HEK293T (cell line): ENCODE data around the gene SH3BP2.

ENCODE experiments used
- CTCF ChIA-PET: fragments of 350-600 bp; formaldehyde crosslinking; extraction: SDS; loops from one replicate; lab custom pipeline; 2021; ENCODE audit warnings: antibody characterized with exemption, inconsistent platforms; lab: Yijun Ruan, JAX
- POLR2A ChIA-PET: fragments of 350-600 bp; formaldehyde crosslinking; extraction: SDS; loops from one replicate; lab custom pipeline; 2020; ENCODE audit warnings: antibody characterized with exemption, inconsistent platforms; lab: Yijun Ruan, JAX
- DNase-seq: peaks from one replicate; pipeline ENCODE4 v3.0.0; 2012; ENCODE audit warnings: mixed read lengths; ENCODE audit errors: extremely low spot score
- ARNT ChIP-seq: fragments of 450-650 bp; IDR thresholded peaks from 2 replicates; pipeline ENCODE4 v1.6.1; 2017; ENCODE audit warnings: mild to moderate bottlenecking
- BHLHE40 ChIP-seq: fragments of 450-650 bp; IDR thresholded peaks from 2 replicates; pipeline ENCODE4 v1.6.1; 2016; ENCODE audit warnings: mild to moderate bottlenecking, moderate library complexity, borderline replicate concordance
- CTBP1 ChIP-seq: fragments of 450-650 bp; IDR thresholded peaks from 2 replicates; pipeline ENCODE4 v1.6.1; 2016; ENCODE audit warnings: borderline replicate concordance
- ELF4 ChIP-seq: fragments of 450-650 bp; IDR thresholded peaks from 2 replicates; pipeline ENCODE4 v1.6.1; 2017; ENCODE audit warnings: antibody characterized with exemption
- FOXA1 ChIP-seq: fragments of 450-650 bp; IDR thresholded peaks from 2 replicates; pipeline ENCODE4 v1.6.1; 2016; ENCODE audit warnings: mild to moderate bottlenecking
- FOXK2 ChIP-seq: fragments of 450-650 bp; IDR thresholded peaks from 2 replicates; pipeline ENCODE4 v1.6.1; 2016; ENCODE audit warnings: mild to moderate bottlenecking
- FOXM1 ChIP-seq: fragments of 450-650 bp; IDR thresholded peaks from 2 replicates; pipeline ENCODE4 v1.6.1; 2017; ENCODE audit warnings: mild to moderate bottlenecking, borderline replicate concordance
- HDGF ChIP-seq: fragments of 450-650 bp; IDR thresholded peaks from 2 replicates; pipeline ENCODE4 v1.6.1; 2017; ENCODE audit warnings: antibody characterized with exemption, borderline replicate concordance
- L3MBTL2 ChIP-seq: fragments of 450-650 bp; conservative IDR thresholded peaks from 2 replicates; pipeline ENCODE4 v1.6.1; 2016; ENCODE audit warnings: mild to moderate bottlenecking
- LEF1 ChIP-seq: fragments of 450-650 bp; IDR thresholded peaks from 2 replicates; pipeline ENCODE4 v1.6.1; 2017; ENCODE audit warnings: mild to moderate bottlenecking, borderline replicate concordance
- NFRKB ChIP-seq: fragments of 450-650 bp; IDR thresholded peaks from 2 replicates; pipeline ENCODE4 v1.6.1; 2016; ENCODE audit warnings: mild to moderate bottlenecking, moderate library complexity
- PKNOX1 ChIP-seq: fragments of 450-650 bp; IDR thresholded peaks from 2 replicates; pipeline ENCODE4 v1.6.1; 2016
- SP1 ChIP-seq: fragments of 450-650 bp; IDR thresholded peaks from 2 replicates; pipeline ENCODE4 v1.6.1; 2017
- SUZ12 ChIP-seq: fragments of 450-650 bp; IDR thresholded peaks from 2 replicates; pipeline ENCODE4 v1.6.1; 2016; ENCODE audit warnings: mild to moderate bottlenecking
- TARDBP ChIP-seq: fragments of 450-650 bp; IDR thresholded peaks from 2 replicates; pipeline ENCODE4 v1.6.1; 2016
- ZNF384 ChIP-seq: fragments of 450-650 bp; IDR thresholded peaks from 2 replicates; pipeline ENCODE4 v1.6.1; 2016

The SH3BP2 gene

GRCh38 chr4:2829933-2830451 lies 37.1 kb downstream of the SH3BP2 start:
- no peak for TF ChIP-seq ELF4
- TF ChIP-seq HDGF, result no peak
- no peak for TF ChIP-seq FOXM1
- no peak for TF ChIP-seq LEF1
- no peak for TF ChIP-seq ARNT
- TF ChIP-seq BHLHE40, result no peak
- TF ChIP-seq FOXA1, result no peak
- TF ChIP-seq NFRKB, result no peak
- TF ChIP-seq PKNOX1, result no peak
- TF ChIP-seq L3MBTL2, result no peak
- no peak for TF ChIP-seq FOXK2
- TF ChIP-seq CTBP1, result no peak
- TF ChIP-seq TARDBP, result no peak
- TF ChIP-seq ZNF384, result no peak
- TF ChIP-seq SUZ12, result no peak
- DNase-seq, result no peak
- ChIA-PET CTCF (no interaction called here), POLR2A (no interaction called here)

DNA sequence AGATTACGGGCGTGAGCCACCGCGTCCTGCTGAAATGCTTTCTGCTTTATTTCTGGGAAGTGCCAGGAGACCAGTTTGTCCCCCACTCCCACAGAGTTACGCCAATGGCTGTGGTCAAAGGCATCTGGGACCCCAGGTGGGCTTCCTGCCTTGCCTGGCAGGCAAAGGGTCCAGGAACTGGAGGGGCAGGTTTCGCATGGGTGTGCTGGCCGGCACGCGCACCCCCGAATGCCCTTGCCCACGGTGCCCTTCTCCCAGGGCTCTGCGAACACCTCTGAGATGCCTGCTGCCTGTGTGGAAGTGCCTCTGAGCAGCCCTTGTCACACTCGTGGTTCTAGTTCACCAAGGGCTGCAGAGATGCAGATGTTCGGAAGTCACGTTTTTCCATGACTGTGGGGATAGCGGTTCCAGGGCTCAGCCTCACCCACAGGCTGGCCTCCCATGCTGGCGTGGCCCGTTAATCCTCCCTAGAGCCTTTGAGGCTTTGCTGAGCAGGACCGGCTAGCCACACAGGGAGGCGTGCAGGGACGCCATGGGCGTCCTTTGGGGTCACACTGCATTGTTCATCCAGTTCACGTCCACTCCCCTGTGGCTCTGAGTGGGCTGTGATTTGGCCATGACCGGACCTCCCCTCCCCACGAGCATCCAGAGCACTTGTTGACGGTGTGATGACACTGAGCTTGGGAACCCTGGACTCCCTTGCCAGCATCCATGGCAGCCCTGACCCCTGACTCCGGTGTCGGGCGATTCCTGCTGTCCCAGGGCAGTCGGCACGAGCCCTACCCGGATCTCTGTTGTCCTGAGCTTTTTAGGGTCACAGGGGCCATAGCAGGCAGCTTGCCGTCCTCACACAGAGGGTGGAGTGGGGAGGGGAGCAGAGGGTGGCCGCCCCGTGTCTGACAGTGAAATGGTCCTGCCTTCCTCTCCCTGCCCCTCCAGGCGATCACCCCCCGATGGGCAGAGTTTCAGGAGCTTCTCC lies 38.0 kb downstream of the SH3BP2 start:
- DNase-seq, result no peak
- ChIA-PET POLR2A (interaction anchor here (1.2 kb wide), 1 partner anchor 14 kb away, joined by 5 read pairs; no protein-coding TSS in a partner anchor), CTCF (no interaction called here)
- TF ChIP-seq ARNT (no peak), LEF1 (no peak), TARDBP (no peak), NFRKB (no peak)

DNA sequence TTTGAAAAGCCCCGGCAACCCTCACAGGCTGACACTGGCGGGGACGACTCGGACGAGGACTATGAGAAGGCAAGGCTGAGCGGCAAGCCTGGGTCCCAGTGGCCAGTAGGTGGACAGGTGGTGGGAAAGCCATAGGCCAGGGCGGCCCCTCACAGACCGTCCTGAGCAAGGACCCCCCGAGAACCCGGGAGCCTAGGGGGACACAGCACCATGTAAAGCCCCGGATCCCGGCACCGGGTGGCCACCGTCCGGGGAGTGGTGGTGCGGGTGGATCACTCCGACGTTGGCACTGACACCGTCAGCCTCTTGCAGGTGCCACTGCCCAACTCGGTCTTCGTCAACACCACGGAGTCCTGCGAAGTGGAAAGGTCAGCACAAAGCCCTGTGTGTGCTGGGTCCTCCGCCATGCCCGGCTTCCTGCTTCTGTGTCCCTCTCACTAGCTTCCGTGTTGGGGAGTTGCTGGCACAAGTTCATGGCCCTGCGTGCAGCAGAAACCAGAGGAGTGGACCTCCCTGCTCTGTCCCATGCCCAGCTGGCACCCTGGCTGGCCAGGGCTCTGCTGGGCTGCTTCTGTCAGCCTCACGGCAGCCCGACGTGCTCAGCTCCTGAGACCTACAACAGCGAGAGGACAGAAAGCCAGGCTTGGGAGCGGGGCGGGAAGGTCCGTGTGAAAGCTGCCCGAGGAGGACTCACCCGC lies 38.9 kb downstream of the SH3BP2 start:
- ChIA-PET POLR2A (interaction anchor here (1.2 kb wide), 1 partner anchor 13 kb away, joined by 5 read pairs; no protein-coding TSS in a partner anchor), CTCF (no interaction called here)
- no peak for DNase-seq
- TF ChIP-seq BHLHE40 (no peak), ELF4 (no peak), L3MBTL2 (no peak), SUZ12 (no peak), ARNT (no peak), FOXM1 (no peak)

GRCh38 chr4:2832309-2832980 lies 39.6 kb downstream of the SH3BP2 start:
- POLR2A ChIA-PET, result no interaction called here
- CTCF ChIA-PET, result no interaction called here
- no peak for DNase-seq
- TF ChIP-seq ARNT (no peak), LEF1 (no peak), FOXM1 (no peak), SUZ12 (no peak), HDGF (no peak), FOXK2 (no peak), FOXA1 (no peak), BHLHE40 (no peak), ZNF384 (no peak)

DNA sequence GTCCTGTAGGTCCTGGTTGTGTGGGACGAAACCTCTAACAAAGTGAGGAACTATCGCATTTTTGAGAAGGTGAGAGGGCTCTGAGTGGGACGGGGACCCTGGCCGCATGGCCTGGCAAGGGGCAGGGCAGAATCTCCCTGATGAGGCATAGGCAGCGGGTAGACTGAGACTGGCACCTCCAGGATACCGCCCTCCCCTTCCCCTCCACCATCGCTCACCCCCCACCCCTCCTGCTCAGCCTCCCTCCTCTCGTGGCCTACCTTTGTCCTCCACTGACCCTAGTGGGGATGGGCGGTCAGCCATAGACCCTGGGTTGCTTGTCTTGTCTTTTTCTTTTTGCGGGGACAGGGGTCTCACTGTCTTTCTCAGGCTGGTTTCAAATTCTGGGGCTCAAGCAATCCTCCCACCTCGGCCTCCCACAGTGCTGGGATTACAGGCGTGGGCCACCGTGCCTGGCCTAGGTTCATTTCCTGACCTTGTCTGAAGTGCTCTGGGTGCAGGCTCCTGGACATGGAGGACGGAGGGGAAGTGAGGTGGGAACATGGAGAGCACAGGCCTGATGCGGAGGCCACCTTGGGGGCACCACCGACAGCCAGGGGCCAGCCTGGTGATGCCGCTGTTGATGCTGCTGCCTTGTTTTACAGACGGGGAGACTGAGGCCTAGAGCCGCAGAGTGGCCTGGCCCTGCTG lies 40.2 kb downstream of the SH3BP2 start:
- TF ChIP-seq ZNF384, result no peak
- TF ChIP-seq LEF1, result no peak
- TF ChIP-seq SUZ12, result no peak
- DNase-seq, result no peak
- ChIA-PET POLR2A (no interaction called here), CTCF (no interaction called here)

DNA sequence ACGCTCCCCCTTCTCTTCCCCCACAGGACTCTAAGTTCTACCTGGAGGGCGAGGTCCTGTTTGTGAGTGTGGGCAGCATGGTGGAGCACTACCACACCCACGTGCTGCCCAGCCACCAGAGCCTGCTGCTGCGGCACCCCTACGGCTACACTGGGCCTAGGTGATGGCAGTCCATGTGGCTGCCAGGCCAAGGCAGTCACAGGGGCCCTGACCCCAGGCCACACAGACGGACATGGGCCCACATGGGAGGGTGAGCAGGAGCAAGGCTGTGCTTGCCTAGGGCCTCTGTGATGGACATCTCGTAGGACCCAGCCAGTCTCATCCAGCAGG lies 40.8 kb downstream of the SH3BP2 start:
- TF ChIP-seq ARNT (no peak), FOXK2 (no peak), FOXM1 (no peak), NFRKB (no peak), SUZ12 (no peak), FOXA1 (no peak), TARDBP (no peak), PKNOX1 (no peak), SP1 (no peak), ZNF384 (no peak), L3MBTL2 (no peak), CTBP1 (no peak), BHLHE40 (no peak), LEF1 (no peak), HDGF (no peak), ELF4 (no peak)
- ChIA-PET POLR2A (no interaction called here), CTCF (no interaction called here)
- DNase-seq, result no peak
